ENCODE data around the gene SMIM13. TPM values are rescaled to one million over a fixed set of nuclear protein-coding genes. Genes with fewer than 3 reads are reported as not detected.

Gene SMIM13
- total RNA-seq, 1 donor from 2014 or later, result 18.9 TPM

DNA sequence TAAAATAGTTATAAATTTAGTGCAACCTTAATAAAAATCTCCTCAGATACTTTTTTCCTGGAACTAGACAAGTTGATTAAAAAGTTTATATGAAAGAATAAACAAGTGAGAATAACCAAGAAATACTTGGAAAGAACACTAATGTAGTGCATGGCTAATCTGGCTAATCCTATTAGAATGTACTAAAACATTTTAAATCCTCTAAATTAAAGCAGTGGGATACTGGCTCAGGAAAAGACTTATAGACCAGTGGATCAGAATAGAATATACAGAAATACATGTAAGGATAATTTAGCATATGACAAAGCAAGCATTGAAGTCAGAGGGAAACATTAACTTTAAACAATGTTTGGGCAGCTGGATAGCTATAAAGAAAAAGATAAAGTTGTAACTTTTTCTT is 58.9 kb downstream of the SMIM13 start:
- Mint-ChIP-seq H3K9me3 (peaks cover 6% of the 10 kb centered on the region), H3K4me3 (no peak overlapping the region), H3K27me3 (ENCODE audit: low read depth) (no peaks in the 10 kb centered on the region), H3K27ac (no peak overlapping the region), H3K36me3 (no peaks in the 10 kb centered on the region), H3K4me1 (peaks cover 9% of the 10 kb centered on the region)
- TF ChIP-seq, protein P1, sequence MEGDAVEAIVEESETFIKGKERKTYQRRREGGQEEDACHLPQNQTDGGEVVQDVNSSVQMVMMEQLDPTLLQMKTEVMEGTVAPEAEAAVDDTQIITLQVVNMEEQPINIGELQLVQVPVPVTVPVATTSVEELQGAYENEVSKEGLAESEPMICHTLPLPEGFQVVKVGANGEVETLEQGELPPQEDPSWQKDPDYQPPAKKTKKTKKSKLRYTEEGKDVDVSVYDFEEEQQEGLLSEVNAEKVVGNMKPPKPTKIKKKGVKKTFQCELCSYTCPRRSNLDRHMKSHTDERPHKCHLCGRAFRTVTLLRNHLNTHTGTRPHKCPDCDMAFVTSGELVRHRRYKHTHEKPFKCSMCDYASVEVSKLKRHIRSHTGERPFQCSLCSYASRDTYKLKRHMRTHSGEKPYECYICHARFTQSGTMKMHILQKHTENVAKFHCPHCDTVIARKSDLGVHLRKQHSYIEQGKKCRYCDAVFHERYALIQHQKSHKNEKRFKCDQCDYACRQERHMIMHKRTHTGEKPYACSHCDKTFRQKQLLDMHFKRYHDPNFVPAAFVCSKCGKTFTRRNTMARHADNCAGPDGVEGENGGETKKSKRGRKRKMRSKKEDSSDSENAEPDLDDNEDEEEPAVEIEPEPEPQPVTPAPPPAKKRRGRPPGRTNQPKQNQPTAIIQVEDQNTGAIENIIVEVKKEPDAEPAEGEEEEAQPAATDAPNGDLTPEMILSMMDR (IDR thresholded peaks at IDR 0.05; ENCODE audit: unreplicated experiment), result no peak
- no peak for DNase-seq (ENCODE audit: low spot score in 2 of 2, unreplicated experiment in 2 of 2)

DNA sequence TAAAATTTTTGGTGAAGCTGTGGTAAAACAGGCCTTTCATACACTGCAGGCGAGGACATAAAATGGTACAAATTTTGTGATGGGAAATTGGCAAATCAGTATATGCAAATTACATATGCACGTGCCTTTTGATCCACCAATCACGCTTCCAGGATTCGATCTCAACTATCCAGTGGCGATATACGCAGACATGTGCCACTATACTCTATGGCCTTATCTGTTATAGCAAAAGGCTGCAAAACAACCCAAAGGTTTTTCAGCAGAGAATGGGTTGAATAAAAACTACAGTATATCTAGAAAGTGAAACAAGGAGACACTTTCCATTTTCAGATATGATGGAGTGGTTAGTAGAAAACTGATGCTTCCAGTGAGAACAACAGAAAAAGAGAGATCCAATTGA is 59.8 kb downstream of the SMIM13 start:
- H3K4me3 Mint-ChIP-seq, result peak overlapping the region; percentile 67
- no peaks in the 10 kb centered on the region for H3K36me3 Mint-ChIP-seq
- TF ChIP-seq, protein P1 (IDR thresholded peaks at IDR 0.05; ENCODE audit: unreplicated experiment), result no peak
- H3K4me1 Mint-ChIP-seq, result peaks cover 9% of the 10 kb centered on the region
- H3K27me3 Mint-ChIP-seq (ENCODE audit: low read depth), result no peaks in the 10 kb centered on the region
- H3K27ac Mint-ChIP-seq, result no peak overlapping the region
- no peak for DNase-seq (ENCODE audit: low spot score in 2 of 2, unreplicated experiment in 2 of 2)
- H3K9me3 Mint-ChIP-seq, result peaks cover 6% of the 10 kb centered on the region

DNA sequence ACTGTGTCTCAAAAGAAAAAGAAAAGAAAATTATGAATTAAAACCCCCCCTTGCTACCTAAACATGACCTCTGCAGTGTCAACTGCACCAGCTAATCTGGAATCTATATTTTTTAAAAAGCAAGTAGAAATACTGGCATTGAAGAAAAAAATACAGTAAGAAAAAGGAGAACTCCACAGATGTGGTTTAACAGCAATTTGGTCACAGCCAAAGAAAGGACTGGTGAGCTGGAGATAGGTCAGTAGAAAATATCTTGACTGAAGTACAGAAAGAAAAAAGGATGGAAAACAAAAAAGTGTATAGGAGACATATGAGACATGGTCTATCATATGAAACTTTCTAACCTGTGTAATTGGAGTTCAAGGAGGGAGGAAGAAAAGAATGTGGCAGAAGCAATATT is 62.0 kb downstream of the SMIM13 start:
- Mint-ChIP-seq H3K36me3 (no peaks in the 10 kb centered on the region), H3K9me3 (peaks cover 12% of the 10 kb centered on the region), H3K27me3 (ENCODE audit: low read depth) (no peaks in the 10 kb centered on the region), H3K4me3 (no peak overlapping the region), H3K27ac (no peak overlapping the region), H3K4me1 (peaks cover 9% of the 10 kb centered on the region)
- no peak for DNase-seq (ENCODE audit: low spot score in 2 of 2, unreplicated experiment in 2 of 2)
- TF ChIP-seq, protein P1 (IDR thresholded peaks at IDR 0.05; ENCODE audit: unreplicated experiment), result no peak

DNA sequence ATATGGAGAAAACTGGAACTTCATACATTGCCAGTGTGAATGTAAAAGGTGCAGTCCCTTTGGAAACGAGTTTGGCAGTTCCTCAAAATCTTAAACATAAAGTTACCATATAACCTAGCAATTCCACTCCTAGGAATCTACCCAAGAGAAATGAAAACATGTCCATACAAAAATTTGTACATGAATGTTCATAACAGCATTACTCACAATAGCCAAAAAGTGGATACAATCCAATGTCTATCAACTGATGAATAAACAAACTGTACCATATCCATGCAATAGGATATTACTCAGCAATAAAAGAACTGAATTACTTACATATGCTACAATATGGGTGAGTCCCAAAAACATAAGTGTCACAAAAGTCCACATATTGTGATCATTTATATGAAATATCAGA is 66.6 kb downstream of the SMIM13 start:
- Mint-ChIP-seq H3K27me3 (ENCODE audit: low read depth) (no peaks in the 10 kb centered on the region), H3K4me3 (no peak overlapping the region), H3K36me3 (no peaks in the 10 kb centered on the region), H3K27ac (no peak overlapping the region), H3K4me1 (peaks cover 13% of the 10 kb centered on the region), H3K9me3 (peaks cover 12% of the 10 kb centered on the region)
- TF ChIP-seq, protein P1 (IDR thresholded peaks at IDR 0.05; ENCODE audit: unreplicated experiment), result no peak
- no peak for DNase-seq (ENCODE audit: low spot score in 2 of 2, unreplicated experiment in 2 of 2)

DNA sequence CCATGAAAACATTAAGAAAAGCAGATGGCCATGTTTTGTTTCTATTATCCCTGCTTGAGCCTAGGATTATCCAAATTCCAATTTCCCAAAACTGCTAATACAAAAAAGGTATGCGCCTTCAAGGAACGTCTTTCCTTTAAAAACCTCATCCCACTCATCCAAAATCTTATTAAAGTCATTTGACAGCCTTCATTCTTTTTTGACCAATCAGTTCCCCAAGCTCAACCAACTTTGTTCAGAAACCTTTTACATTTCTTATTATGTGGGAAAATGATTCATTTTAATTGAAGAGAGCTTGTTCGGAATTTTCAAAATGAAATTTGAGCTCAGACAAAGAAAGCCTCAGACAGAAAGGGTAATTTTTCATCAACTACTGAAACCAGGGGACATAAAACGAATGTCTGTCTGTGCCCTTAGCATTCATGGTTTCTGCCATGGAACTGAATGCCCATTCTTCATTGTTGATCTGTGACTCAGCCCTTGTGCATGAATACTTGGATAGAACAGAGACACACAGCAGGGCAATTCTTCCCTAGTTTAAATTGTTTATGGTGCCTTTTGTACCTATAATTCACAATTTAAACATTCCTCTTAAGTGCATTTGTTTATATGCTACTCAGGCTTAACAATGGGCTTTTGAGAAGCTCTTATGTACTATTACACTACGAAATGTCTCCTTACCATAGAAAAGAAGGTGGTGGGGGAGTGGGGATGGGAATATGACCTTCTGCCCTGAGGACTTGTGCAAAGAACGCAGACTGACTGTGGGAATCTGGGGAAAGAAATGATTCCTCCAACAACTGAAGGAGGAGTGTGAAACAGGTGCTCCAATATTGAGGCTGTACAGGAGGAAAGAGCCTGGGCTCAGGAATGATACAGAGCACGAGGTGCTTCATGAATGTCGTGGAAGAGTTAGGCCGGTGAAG is 67.7 kb downstream of the SMIM13 start:
- Mint-ChIP-seq H3K27me3 (ENCODE audit: low read depth) (no peaks in the 10 kb centered on the region), H3K27ac (peak overlapping the region; percentile 67), H3K9me3 (peaks cover 10% of the 10 kb centered on the region), H3K36me3 (no peaks in the 10 kb centered on the region), H3K4me3 (no peak overlapping the region), H3K4me1 (peaks cover 13% of the 10 kb centered on the region)
- TF ChIP-seq, protein P1 (IDR thresholded peaks at IDR 0.05; ENCODE audit: unreplicated experiment), result no peak
- DNase-seq (ENCODE audit: low spot score in 2 of 2, unreplicated experiment in 2 of 2), result no peak

All from mesothelial cell of epicardium (in vitro differentiated cells).